Measurements from ENCODE around the gene ACTL7B. TPM values are rescaled to one million over a fixed set of nuclear protein-coding genes. Genes with fewer than 3 reads are reported as not detected.

The ACTL7B gene
- total RNA-seq, 1 experiment from 2014 or later: not detected

DNA sequence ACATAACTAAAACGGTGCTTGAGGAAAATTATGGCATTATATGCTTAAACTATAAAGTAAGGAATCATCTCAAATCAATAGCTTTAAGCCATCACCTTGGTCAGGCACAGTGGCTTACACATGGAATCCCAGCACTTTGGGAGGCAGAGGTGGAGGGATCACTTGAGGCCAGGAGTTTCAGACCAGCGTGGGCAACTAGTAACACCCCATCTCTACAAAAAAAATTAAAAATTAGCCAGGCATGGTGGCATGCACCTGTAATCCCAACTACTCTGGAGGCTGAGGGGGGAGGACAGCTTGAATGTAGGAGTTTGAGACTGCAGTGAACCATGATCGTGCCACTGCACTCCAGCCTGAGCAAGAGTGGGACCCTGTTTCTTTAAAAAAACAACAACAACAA, 28.9 kb upstream of the ACTL7B start:
- Mint-ChIP-seq H3K4me3 (ENCODE audit: unreplicated experiment) (no peak overlapping the region), H3K9me3 (ENCODE audit: unreplicated experiment) (no peaks in the 10 kb centered on the region), H3K4me1 (ENCODE audit: insufficient read depth, unreplicated experiment) (peaks cover 18% of the 10 kb centered on the region), H3K27me3 (ENCODE audit: insufficient read depth, unreplicated experiment) (no peaks in the 10 kb centered on the region), H3K36me3 (ENCODE audit: insufficient read depth, unreplicated experiment) (peaks cover 38% of the 10 kb centered on the region), H3K27ac (ENCODE audit: low read depth, unreplicated experiment) (no peak overlapping the region)
- no peak for DNase-seq (ENCODE audit: unreplicated experiment)
- intact Hi-C loops (cut with micrococcal nuclease): loop anchor here (5.0 kb wide), 1 partner anchor 32 kb away; no protein-coding TSS in a partner anchor
- BruUV-seq (replicated peaks): no TSS peak
- TF ChIP-seq, protein P1, sequence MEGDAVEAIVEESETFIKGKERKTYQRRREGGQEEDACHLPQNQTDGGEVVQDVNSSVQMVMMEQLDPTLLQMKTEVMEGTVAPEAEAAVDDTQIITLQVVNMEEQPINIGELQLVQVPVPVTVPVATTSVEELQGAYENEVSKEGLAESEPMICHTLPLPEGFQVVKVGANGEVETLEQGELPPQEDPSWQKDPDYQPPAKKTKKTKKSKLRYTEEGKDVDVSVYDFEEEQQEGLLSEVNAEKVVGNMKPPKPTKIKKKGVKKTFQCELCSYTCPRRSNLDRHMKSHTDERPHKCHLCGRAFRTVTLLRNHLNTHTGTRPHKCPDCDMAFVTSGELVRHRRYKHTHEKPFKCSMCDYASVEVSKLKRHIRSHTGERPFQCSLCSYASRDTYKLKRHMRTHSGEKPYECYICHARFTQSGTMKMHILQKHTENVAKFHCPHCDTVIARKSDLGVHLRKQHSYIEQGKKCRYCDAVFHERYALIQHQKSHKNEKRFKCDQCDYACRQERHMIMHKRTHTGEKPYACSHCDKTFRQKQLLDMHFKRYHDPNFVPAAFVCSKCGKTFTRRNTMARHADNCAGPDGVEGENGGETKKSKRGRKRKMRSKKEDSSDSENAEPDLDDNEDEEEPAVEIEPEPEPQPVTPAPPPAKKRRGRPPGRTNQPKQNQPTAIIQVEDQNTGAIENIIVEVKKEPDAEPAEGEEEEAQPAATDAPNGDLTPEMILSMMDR (IDR thresholded peaks at IDR 0.05; ENCODE audit: unreplicated experiment): no peak
- ChIA-PET POLR2A (interaction anchor here (0.7 to 1.3 kb wide), 2 partner anchors 16 to 420 kb away, joined by 3 to 9 read pairs; no protein-coding TSS in a partner anchor), CTCF (interaction anchor here (1.0 to 1.2 kb wide), 2 partner anchors 34 to 67 kb away, joined by 3 read pairs; no protein-coding TSS in a partner anchor)

DNA sequence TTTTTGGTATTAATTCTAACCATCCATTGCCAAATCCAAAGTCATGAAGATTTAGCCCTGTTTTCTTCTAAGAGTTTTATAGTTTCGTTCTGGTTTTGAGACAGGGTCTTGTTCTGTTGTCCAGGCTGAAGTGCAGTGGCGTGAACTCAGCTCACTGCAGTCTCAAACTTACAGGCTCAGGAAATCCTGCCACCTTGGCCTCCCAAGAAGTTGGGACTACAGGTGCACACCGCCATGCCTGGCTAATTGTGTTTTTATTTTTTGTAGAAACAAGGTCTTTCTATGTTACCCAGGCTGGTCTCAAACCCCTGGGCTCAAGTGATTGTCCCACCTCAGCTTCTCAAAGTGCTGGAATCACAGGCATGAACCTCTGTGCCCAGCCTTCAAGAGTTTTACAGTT, 27.3 kb upstream of the ACTL7B start:
- Mint-ChIP-seq H3K27ac (ENCODE audit: low read depth, unreplicated experiment) (no peak overlapping the region), H3K4me3 (ENCODE audit: unreplicated experiment) (no peak overlapping the region), H3K9me3 (ENCODE audit: unreplicated experiment) (no peaks in the 10 kb centered on the region), H3K4me1 (ENCODE audit: insufficient read depth, unreplicated experiment) (peaks cover 18% of the 10 kb centered on the region), H3K36me3 (ENCODE audit: insufficient read depth, unreplicated experiment) (peaks cover 48% of the 10 kb centered on the region), H3K27me3 (ENCODE audit: insufficient read depth, unreplicated experiment) (no peaks in the 10 kb centered on the region)
- ChIA-PET POLR2A (interaction anchor here (0.9 to 1.3 kb wide), 3 partner anchors 12 to 22 kb away, joined by 3 read pairs; no protein-coding TSS in a partner anchor), CTCF (interaction anchor here (0.7 to 1.2 kb wide), 2 partner anchors 22 to 899 kb away, joined by 4 read pairs; no protein-coding TSS in a partner anchor)
- BruUV-seq (replicated peaks): no TSS peak
- TF ChIP-seq, protein P1 (IDR thresholded peaks at IDR 0.05; ENCODE audit: unreplicated experiment): no peak
- intact Hi-C loops (cut with micrococcal nuclease): no loop called here
- no peak for DNase-seq (ENCODE audit: unreplicated experiment)

DNA sequence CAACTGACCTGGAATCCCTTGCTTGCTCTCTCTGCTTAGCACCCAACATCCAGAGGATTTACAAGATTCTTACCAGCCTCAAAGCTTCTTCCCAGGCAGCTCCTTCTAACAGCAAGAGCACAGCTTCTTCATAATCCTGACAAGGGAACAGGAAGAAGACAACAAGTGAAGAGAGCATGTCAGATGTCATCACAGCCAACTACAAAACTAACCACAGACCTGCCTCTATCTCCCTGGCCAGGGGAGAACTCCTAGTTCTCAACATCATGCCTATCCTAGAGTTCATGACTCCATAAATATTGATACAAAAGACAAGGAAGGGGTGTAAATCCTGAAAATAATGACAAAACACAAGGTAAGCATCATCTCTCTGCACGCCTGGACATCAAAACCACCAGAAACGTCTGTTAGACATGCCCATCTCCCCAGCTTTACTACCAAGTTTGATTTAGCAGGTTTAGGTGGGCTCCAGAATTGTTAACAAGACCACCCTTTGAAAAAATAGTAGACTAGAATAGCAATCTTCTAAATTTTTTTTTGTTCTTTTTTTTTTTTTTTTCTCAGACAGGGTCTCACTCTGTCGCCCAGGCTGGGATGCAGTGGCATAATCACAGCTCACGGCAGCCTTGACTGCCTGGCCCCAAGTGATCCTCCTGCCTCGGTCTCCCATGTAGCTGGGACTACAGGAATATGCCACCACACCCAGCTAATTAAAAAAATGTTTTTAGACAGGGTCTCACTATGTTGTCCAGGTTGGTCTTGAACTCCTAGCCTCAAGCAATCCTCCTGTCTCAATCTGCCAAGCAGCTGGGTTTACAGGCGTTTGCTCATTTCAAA, 26.5 kb upstream of the ACTL7B start:
- H3K4me1 Mint-ChIP-seq (ENCODE audit: insufficient read depth, unreplicated experiment): peaks cover 18% of the 10 kb centered on the region
- BruUV-seq (replicated peaks): no TSS peak
- ChIA-PET POLR2A (interaction anchor here (0.6 to 1.3 kb wide), 3 partner anchors 9 to 14 kb away, joined by 3 read pairs; no protein-coding TSS in a partner anchor), CTCF (no interaction called here)
- H3K36me3 Mint-ChIP-seq (ENCODE audit: insufficient read depth, unreplicated experiment): peaks cover 56% of the 10 kb centered on the region
- H3K27me3 Mint-ChIP-seq (ENCODE audit: insufficient read depth, unreplicated experiment): no peaks in the 10 kb centered on the region
- no peak for DNase-seq (ENCODE audit: unreplicated experiment)
- TF ChIP-seq, protein P1 (IDR thresholded peaks at IDR 0.05; ENCODE audit: unreplicated experiment): no peak
- no peak overlapping the region for H3K27ac Mint-ChIP-seq (ENCODE audit: low read depth, unreplicated experiment)
- no peaks in the 10 kb centered on the region for H3K9me3 Mint-ChIP-seq (ENCODE audit: unreplicated experiment)
- H3K4me3 Mint-ChIP-seq (ENCODE audit: unreplicated experiment): no peak overlapping the region
- intact Hi-C loops (cut with micrococcal nuclease): no loop called here

DNA sequence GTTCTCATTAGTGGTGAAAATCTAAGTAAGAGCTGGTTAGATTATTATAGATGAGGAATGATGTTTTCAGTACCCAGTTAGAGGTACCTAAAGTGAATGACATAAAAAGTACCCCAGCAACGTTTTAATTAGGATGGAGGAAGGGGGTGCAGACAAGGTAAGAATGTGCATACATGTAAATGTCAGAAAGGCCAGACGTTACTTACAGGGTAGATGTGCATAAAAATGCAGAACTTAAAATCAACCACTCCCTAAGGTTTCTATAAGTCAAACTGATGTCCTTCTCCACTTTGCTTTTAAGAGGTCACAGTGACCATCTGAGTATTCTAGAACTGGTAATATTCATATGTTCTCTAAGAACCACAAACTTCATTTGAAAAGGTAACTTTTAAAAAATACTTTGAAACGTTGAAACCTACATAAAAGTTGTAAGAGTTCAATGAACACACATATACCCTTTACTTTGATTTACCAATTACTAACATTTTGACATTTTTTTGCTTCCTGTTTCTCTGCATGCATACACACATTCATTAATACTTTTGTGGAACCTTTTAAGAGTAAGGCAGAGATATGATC, 25.0 kb upstream of the ACTL7B start:
- TF ChIP-seq, protein P1 (IDR thresholded peaks at IDR 0.05; ENCODE audit: unreplicated experiment): no peak
- H3K9me3 Mint-ChIP-seq (ENCODE audit: unreplicated experiment): no peaks in the 10 kb centered on the region
- intact Hi-C loops (cut with micrococcal nuclease): no loop called here
- no TSS peak for BruUV-seq (replicated peaks)
- ChIA-PET POLR2A (no interaction called here), CTCF (no interaction called here)
- H3K4me3 Mint-ChIP-seq (ENCODE audit: unreplicated experiment): no peak overlapping the region
- H3K27me3 Mint-ChIP-seq (ENCODE audit: insufficient read depth, unreplicated experiment): no peaks in the 10 kb centered on the region
- DNase-seq (ENCODE audit: unreplicated experiment): no peak
- peaks cover 60% of the 10 kb centered on the region for H3K36me3 Mint-ChIP-seq (ENCODE audit: insufficient read depth, unreplicated experiment)
- H3K4me1 Mint-ChIP-seq (ENCODE audit: insufficient read depth, unreplicated experiment): peaks cover 10% of the 10 kb centered on the region
- H3K27ac Mint-ChIP-seq (ENCODE audit: low read depth, unreplicated experiment): no peak overlapping the region
